ENCODE results near the gene PCBP1. TPM values are rescaled to one million over a fixed set of nuclear protein-coding genes. Genes with fewer than 3 reads are reported as not detected.
"Not testable (repeated sequence)": the region's sequence is repeated elsewhere in the genome, so short reads cannot be mapped to it uniquely, and the experiment has no call there.

PCBP1 gene
- polyA plus RNA-seq, 2 of the 4 experiments (the other 2 are of a cell fraction): 86.8 to 304 TPM

GRCh38 chr2:70133127-70133452 is 45.8 kb downstream of the PCBP1 start:
- ChIA-PET CTCF (interaction anchor here (1.2 to 3.5 kb wide), 5 partner anchors 9 to 48 kb away, joined by 4 to 25 read pairs (median 5); partner anchors contain the start of gene PCBP1), POLR2A (interaction anchor here (1.3 to 7.5 kb wide), 6 partner anchors 8 to 219 kb away, joined by 4 to 156 read pairs (median 8); partner anchors contain the start of genes MXD1 and PCBP1)
- ATAC-seq (no peak), DNase-seq (ENCODE audit: low read depth in 1 of 2, low spot score in 1 of 2) (no peak), FAIRE-seq (no peak)
- H3K9me3 ChIP-seq: no peaks in the 10 kb centered on the region
- TF ChIP-seq GATA3 (IDR thresholded peaks at IDR 0.05; ENCODE audit: borderline replicate concordance) (no peak), HOXB13 (CRISPR knock-in tag; IDR thresholded peaks at IDR 0.05; ENCODE audit: low read depth) (no peak), RNF2 (IDR thresholded peaks at IDR 0.05; ENCODE audit: borderline replicate concordance, low read depth) (no peak), ZFP36 (IDR thresholded peaks at IDR 0.05; ENCODE audit: borderline replicate concordance, partially characterized antibody) (no peak), ZNF302 (CRISPR knock-in tag; IDR thresholded peaks at IDR 0.05) (no peak), CEBPB (IDR thresholded peaks at IDR 0.05) (no peak), MAZ (IDR thresholded peaks at IDR 0.05; ENCODE audit: borderline replicate concordance, low read depth, low read length) (no peak), ZSCAN20 (CRISPR knock-in tag; IDR thresholded peaks at IDR 0.05) (no peak), KDM1A (IDR thresholded peaks at IDR 0.05; ENCODE audit: low read depth) (no peak), REST (IDR thresholded peaks at IDR 0.05) (no peak), NFE2L2 (conservative IDR thresholded peaks at IDR 0.05; ENCODE audit: low read length) (no peak), HOXB5 (CRISPR knock-in tag; IDR thresholded peaks at IDR 0.05) (no peak), JUN (IDR thresholded peaks at IDR 0.05) (no peak), ZC3H11A (IDR thresholded peaks at IDR 0.05) (no peak), EHMT2 (IDR thresholded peaks at IDR 0.05; ENCODE audit: low read depth) (no peak), ATOH8 (CRISPR knock-in tag; IDR thresholded peaks at IDR 0.05; ENCODE audit: low read depth) (no peak), HDAC2 (IDR thresholded peaks at IDR 0.05) (no peak), CBX2 (IDR thresholded peaks at IDR 0.05; ENCODE audit: borderline replicate concordance, low read depth) (no peak), RFX5 (IDR thresholded peaks at IDR 0.05) (no peak), POLR2AphosphoS2 (conservative IDR thresholded peaks at IDR 0.05; ENCODE audit: low read length) (no peak)
- H3K27ac ChIP-seq: peak overlapping the region; percentile 90
- 76% methylated on average over 1 of the region's 1 CpG for WGBS (ENCODE audit: missing lambda C conversion rate)
- H3K4me1 ChIP-seq: peaks cover 51% of the 10 kb centered on the region
- H3K4me2 ChIP-seq: peak overlapping the region; percentile 68
- H3K4me3 ChIP-seq: peak overlapping the region; percentile 20; the same call in 2 of the 3 replicates

GRCh38 chr2:70133491-70134322 is 46.4 kb downstream of the PCBP1 start:
- no peak for ATAC-seq
- DNase-seq (ENCODE audit: low read depth in 1 of 2, low spot score in 1 of 2): no peak
- CTCF ChIA-PET: interaction anchor here (0.6 to 3.5 kb wide), 8 partner anchors 9 to 1382 kb away, joined by 3 to 25 read pairs (median 4); partner anchors contain the start of gene PCBP1
- Histone ChIP-seq H3K27ac (peak overlapping the region; percentile 90), H3K9me3 (no peaks in the 10 kb centered on the region), H3K4me3 (no peak overlapping the region), H3K4me1 (peaks cover 50% of the 10 kb centered on the region), H3K4me2 (peak overlapping the region; percentile 68)
- no peak for TF ChIP-seq EHF (CRISPR knock-in tag; IDR thresholded peaks at IDR 0.05)
- TF ChIP-seq ZC3H11A (IDR thresholded peaks at IDR 0.05): no peak
- WGBS (ENCODE audit: missing lambda C conversion rate): 92% methylated on average over 10 of the region's 10 CpGs
- POLR2A ChIA-PET: interaction anchor here (0.5 to 7.5 kb wide), 6 partner anchors 8 to 219 kb away, joined by 3 to 156 read pairs (median 6); partner anchors contain the start of genes MXD1 and PCBP1
- no peak for FAIRE-seq

- not testable (repeated sequence) for H3K9me3 ChIP-seq; FAIRE-seq; H3K4me3 ChIP-seq; ATAC-seq; DNase-seq (ENCODE audit: low read depth in 1 of 2, low spot score in 1 of 2); H3K4me2 ChIP-seq
- POLR2A ChIA-PET: interaction anchor here (0.9 to 7.5 kb wide), 3 partner anchors 10 to 45 kb away, joined by 3 to 156 read pairs (median 4); no protein-coding TSS in a partner anchor
- peaks cover 50% of the 10 kb centered on the region for H3K4me1 ChIP-seq
- 95% methylated on average over 10 of the region's 10 CpGs for WGBS (ENCODE audit: missing lambda C conversion rate)
- H3K27ac ChIP-seq: peak overlapping the region; percentile 90
- CTCF ChIA-PET: interaction anchor here (0.6 to 3.5 kb wide), 6 partner anchors 8 to 1382 kb away, joined by 3 to 25 read pairs (median 4); no protein-coding TSS in a partner anchor
These were observed 47.2 kb downstream of the PCBP1 start for GRCh38 chr2:70134323-70134983.

Measured in A549 (cell line).